AG10803 (cell line): ENCODE measurements around the gene GPR108.

Experiments
- DNase-seq: peaks from one replicate; pipeline ENCODE4 v3.0.0; 2010; ENCODE audit warnings: low read depth
- H3K4me3 ChIP-seq: 2 replicates; pipeline ENCODE4 v1.5.1; 2011; ENCODE audit warnings: mild to moderate bottlenecking, low read length, control low read depth
- TF ChIP-seq, protein P1 (sequence below): conservative IDR thresholded peaks from 2 replicates; pipeline ENCODE4 v1.5.1; 2011; ENCODE audit warnings: mild to moderate bottlenecking, low read length, control low read depth, inconsistent platforms

Gene GPR108

DNA sequence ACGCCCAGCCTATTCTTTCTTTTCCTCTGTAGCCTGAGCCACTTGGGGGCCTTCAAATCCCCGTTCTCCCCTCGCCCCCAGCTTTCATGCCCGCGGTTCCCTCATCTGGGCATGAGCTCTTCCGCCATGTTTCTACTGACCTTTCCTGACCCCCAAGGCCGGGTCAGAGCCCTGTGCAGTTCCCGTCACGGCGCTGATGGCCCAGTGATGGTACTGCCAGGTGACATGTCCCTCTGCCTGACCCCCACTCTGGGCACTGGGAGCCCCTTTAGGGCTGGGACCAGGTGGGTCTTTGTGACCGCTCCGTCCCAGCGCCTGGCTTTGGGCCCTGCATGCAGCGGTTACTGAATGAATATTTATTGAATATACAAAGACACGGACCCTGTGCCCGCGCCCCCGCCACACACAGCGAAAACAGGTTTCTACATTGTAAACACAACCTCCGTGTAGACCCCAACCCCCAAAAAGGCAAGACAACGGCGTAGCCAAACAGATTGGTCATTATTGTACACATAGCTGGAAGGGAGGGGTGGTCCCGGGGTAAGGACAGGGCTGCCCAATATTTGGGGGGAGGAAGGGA is 7.7 kb downstream of the GPR108 start:
- no peak for DNase-seq
- TF ChIP-seq, protein P1, sequence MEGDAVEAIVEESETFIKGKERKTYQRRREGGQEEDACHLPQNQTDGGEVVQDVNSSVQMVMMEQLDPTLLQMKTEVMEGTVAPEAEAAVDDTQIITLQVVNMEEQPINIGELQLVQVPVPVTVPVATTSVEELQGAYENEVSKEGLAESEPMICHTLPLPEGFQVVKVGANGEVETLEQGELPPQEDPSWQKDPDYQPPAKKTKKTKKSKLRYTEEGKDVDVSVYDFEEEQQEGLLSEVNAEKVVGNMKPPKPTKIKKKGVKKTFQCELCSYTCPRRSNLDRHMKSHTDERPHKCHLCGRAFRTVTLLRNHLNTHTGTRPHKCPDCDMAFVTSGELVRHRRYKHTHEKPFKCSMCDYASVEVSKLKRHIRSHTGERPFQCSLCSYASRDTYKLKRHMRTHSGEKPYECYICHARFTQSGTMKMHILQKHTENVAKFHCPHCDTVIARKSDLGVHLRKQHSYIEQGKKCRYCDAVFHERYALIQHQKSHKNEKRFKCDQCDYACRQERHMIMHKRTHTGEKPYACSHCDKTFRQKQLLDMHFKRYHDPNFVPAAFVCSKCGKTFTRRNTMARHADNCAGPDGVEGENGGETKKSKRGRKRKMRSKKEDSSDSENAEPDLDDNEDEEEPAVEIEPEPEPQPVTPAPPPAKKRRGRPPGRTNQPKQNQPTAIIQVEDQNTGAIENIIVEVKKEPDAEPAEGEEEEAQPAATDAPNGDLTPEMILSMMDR: no peak
- no peak overlapping the region for H3K4me3 ChIP-seq

DNA sequence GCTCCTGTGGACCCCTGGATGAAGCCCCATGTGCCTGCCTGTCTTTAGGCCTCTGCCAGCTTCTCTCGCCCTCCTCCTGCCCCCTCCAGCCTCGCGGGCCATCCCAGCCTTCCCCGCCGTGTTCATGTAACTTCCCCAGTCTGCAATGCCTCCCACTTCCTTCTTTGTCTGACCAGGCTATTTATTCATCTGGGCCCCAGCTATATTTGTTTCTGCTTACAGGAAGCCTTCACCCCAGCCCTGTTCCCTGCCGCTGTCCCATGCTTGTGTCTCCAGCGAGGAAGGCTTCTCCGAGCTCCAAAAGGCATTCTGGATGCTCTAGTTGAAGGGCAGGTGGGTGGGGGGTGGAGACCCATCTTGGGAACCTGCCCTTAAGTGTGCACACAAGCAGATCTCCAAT is 9.0 kb downstream of the GPR108 start:
- H3K4me3 ChIP-seq: no peak overlapping the region
- DNase-seq: no peak
- TF ChIP-seq, protein P1: no peak

DNA sequence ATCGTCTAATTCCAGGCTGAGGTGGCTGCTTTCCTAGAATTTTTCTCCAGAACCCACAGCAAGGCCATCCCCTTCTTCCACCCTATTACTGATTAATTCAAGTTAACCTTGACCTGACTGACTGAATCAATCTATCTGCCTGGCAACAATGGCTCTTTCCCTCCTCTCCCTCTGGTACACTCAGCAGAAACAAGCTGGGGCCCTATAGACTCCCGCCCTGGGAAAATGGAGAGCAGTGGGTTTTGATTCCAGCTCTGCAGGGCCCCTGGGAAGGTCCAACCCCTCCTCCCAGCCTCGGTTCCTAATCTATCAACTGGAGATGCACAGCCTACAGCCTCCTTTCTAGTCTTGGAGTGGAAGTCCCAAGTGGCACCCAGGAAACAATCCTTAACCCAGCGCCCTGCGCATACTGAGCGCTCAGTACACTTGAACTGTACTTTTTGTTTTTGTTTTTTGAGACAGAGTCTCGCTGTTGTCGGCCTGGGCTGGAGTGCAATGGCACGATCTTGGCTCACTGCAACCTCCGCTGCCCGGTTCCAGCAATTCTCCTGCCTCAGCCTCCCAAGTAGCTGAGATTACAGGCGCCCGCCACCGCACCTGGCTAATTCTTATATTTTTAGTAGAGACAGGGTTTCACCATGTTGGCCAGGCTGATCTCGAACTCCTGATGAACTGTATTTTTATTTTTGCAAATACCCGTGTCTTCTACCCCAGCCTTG is 11.7 kb downstream of the GPR108 start:
- no peak for DNase-seq
- TF ChIP-seq, protein P1: no peak
- H3K4me3 ChIP-seq: no peak overlapping the region

DNA sequence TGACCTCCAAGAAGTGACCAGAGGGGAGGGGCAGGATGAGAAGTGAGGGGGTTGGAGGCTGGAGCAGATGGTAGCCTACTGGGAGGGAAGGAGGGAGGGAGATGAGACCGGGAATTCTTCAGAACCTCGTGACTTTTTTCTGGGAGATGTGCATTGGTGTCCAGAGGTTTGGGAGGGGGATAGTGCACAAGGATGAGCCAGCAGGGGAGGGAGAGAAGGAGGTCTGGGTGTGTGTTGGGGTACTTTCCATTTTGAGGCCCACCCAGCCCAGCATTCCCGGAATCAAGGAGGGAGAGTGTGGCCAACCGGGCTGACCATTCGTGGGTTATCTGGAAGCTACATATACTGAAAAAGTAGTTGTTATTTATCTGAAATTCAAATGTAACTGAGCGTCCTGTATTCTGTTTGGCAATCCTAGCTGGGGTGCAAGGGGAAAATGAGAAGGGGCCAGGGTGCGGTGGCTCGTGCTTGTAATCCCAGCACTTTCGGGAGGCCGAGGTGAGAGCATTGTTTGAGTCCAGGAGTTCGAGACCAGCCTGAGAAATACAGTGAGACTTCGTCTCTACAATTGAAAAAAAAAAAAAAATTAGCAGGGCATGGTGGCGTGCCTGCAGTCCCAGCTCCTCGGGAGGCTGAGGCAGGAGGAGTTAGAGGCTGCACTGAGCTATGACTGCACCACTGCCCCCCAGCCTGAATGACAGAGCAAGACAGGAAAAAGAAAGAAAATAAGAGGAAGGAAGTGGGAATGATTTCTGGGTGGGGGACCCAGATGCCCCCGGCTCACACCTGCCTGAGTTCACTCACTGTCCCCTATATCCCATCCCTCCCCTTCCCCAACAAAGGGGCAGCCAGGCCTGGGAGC is 12.5 kb downstream of the GPR108 start:
- TF ChIP-seq, protein P1: no peak
- H3K4me3 ChIP-seq: no peak overlapping the region
- DNase-seq: no peak

DNA sequence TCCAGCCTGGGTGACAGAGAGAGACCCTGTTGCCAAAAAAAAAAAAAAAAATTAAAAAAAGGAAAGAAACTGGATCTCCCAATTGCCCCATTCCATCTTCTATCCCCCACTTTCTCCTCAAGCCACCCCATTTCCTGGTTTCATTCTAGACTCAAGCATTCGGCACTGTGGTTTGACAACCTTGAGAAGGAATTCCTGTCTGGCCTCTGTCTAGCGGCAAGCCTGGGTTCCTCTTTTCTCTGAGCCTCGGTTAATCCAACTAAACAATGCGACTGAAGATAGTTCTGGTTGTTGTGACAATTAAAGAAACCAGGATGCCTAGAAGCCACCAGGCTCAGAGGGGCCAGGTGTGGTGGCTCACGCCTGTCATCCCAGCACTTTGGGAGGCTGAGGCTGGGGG is 13.6 kb downstream of the GPR108 start:
- TF ChIP-seq, protein P1: no peak
- no peak overlapping the region for H3K4me3 ChIP-seq
- DNase-seq: peak; percentile 29

DNA sequence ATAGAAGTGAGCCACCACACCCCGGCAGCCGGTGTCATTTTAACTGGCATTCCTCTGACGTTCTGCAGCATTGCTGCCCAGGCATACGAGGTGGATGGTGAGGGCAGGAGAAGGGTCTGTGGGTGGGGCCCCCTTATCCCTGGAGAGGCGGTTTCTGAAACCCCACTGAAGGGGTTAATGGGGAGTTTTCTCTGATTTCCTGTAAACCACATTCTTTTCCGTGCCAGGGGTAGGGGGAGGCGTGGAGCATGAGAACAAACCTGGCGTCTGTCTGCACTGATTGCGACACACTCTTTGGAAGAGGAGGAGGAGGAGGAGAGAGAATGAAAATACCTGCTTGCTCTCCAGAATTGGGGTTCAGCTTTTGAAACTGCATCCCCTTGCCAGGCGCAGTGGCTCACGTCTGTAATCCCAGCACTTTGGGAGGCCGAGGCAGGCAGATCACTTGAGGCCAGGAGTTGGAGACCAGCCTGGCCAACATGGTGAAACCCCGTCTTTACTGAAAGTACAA is 14.2 kb downstream of the GPR108 start:
- DNase-seq: peak; percentile 48
- no peak overlapping the region for H3K4me3 ChIP-seq
- TF ChIP-seq, protein P1: no peak
